ENCODE results near the gene PEX7.
"Not testable (repeated sequence)": the region's sequence is repeated elsewhere in the genome, so short reads cannot be mapped to it uniquely, and the experiment has no call there.

PEX7 gene

DNA sequence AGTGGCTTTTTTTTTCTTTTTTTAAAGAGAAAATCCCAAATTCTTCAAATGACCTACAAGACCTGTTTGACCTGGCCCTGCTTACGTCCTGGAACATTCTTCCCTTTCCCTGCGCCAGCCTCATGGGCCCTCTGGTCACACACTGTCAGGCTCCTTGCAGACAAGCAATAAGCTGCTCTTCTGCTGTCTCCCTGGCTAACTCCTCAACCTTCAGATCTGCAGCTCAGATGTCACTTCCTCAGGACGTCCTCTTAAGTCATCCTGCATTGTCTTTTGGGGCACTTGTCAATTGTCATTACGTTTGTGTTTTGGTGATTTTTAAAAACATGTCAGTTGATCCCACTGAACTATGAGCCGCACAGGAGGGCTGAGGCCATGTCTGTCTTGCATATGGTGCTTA, 70.8 kb downstream of the PEX7 start:
- H3K27ac ChIP-seq, result no peak overlapping the region
- TF ChIP-seq ZFX (IDR thresholded peaks at IDR 0.05), result no peak
- TF ChIP-seq, protein P1, sequence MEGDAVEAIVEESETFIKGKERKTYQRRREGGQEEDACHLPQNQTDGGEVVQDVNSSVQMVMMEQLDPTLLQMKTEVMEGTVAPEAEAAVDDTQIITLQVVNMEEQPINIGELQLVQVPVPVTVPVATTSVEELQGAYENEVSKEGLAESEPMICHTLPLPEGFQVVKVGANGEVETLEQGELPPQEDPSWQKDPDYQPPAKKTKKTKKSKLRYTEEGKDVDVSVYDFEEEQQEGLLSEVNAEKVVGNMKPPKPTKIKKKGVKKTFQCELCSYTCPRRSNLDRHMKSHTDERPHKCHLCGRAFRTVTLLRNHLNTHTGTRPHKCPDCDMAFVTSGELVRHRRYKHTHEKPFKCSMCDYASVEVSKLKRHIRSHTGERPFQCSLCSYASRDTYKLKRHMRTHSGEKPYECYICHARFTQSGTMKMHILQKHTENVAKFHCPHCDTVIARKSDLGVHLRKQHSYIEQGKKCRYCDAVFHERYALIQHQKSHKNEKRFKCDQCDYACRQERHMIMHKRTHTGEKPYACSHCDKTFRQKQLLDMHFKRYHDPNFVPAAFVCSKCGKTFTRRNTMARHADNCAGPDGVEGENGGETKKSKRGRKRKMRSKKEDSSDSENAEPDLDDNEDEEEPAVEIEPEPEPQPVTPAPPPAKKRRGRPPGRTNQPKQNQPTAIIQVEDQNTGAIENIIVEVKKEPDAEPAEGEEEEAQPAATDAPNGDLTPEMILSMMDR (conservative IDR thresholded peaks at IDR 0.05), result no peak

DNA sequence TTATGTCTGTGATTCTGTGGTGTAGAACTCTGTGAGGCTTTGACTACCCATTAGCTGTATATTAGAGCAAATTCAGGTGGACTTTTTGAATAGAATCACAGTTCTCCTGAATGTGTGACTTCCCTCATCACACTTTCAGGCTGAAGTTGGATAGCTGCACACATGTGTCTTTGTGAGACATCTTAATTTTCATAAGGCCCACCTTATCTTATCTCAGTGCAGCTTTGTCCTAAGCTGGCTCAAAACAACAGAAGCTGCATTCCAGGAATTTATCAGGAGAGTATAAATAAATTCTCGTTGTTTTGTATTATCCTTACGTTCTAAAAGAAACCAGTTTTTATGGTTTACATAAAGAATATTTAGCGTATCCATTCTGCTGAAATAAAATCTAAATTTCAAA, 73.5 kb downstream of the PEX7 start:
- H3K27ac ChIP-seq, result no peak overlapping the region
- no peak for TF ChIP-seq ZFX (IDR thresholded peaks at IDR 0.05)
- TF ChIP-seq, protein P1 (conservative IDR thresholded peaks at IDR 0.05), result no peak

DNA sequence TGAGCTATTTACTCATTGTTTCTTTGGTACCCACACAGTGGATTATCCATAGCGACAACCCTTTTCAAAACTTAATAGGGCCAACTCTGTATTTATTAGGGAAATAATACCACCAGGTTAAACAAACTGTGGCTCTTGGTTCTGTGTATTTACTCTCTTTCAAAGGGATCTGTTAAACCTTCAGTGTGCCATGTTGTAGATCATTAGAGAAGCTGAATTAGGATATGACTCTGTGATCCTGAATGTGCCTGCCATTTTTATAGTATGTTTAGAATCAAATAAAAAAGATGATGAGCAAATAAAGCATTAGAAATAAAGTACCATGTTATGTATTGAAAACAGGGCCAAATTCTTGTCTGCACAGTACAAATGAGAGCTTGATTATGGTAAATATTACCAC, 74.7 kb downstream of the PEX7 start:
- TF ChIP-seq, protein P1 (conservative IDR thresholded peaks at IDR 0.05), result no peak
- no peak for TF ChIP-seq ZFX (IDR thresholded peaks at IDR 0.05)
- no peak overlapping the region for H3K27ac ChIP-seq

DNA sequence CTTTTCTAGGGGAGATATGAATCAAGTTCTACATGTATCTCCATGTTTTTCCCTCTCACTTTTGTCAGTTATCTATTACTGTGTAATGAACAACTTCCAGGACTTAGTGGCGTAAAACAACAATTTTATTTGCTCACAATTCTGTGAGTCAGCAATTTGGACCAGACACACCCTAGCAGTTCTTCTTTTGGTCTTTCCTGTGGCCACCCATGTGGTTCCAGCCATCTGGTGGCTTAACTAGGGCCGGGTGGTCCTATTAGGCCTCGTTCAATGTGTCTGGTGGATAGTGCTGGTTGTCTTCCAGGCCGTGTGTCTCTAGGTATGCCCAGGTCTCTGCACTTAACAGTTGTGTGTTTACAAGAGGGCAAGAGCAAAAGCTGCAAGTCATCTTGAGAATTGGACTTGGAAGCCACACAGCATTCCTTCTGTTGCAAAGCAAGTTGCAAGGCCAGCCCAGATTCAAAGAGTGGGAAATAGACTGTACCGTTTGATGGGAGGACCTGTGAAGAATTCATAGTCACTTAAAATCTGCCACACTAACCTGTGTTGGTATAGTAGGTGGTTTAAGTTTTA, 78.9 kb downstream of the PEX7 start:
- TF ChIP-seq, protein P1 (conservative IDR thresholded peaks at IDR 0.05), result no peak
- TF ChIP-seq ZFX (IDR thresholded peaks at IDR 0.05), result no peak
- no peak overlapping the region for H3K27ac ChIP-seq

DNA sequence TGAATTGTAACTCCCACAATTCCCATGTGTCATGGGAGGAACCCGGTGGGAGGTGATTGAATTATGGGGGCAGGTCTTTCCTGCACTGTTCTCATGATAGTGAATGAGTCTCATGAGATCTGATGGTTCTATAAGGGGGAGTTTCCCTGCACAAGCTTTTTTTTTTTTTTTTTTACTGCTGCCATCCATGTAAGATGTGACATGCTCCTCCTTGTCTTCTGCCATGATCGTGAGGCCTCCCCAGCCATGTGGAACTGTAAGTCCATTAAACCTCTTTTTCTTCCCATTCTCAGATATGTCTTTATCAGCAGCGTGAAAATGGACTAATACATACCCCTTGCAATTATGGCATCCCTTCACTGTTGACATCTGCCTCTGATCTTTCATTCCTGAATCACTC, 82.1 kb downstream of the PEX7 start:
- not testable (repeated sequence) for H3K27ac ChIP-seq

DNA sequence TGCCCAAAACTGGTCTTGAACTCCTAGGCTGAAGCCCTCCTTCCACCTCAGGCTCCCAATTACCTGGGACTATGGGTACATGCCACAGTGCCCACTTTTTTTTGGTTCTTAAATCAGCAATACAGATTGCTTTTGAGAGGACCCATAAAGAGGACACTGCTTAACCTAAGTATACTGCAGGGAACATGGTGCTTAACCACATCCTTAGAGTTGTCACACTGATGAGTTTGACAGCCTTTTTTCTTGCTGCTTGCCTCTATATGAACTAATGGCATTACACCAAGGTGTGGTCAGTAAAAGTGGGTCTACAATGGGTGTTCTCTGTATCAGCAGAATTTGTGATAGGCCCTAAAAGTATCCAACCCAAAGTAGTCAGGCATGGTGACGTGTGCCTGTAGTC, 92.6 kb downstream of the PEX7 start:
- TF ChIP-seq, protein P1 (conservative IDR thresholded peaks at IDR 0.05), result no peak
- no peak for TF ChIP-seq ZFX (IDR thresholded peaks at IDR 0.05)
- H3K27ac ChIP-seq, result no peak overlapping the region

DNA sequence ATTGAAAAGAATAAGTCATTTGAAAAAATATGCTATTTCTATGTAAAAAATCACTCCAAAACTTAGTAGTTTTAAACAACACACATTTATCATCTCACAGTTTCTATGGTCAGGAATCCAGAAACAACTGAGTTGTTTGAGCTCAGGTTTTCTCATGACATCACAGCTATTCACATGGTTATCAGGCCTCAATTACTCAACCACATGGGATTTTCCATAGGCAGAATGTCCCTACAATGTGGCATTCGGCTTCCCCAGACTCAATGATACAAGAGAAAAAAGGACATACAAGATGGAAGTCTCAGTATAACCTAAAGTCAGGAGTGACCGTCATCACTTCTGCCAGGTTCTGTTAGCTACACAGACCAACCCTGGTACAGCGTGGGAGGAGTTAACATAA, 96.3 kb downstream of the PEX7 start:
- no peak overlapping the region for H3K27ac ChIP-seq
- TF ChIP-seq, protein P1 (conservative IDR thresholded peaks at IDR 0.05), result no peak
- no peak for TF ChIP-seq ZFX (IDR thresholded peaks at IDR 0.05)

DNA sequence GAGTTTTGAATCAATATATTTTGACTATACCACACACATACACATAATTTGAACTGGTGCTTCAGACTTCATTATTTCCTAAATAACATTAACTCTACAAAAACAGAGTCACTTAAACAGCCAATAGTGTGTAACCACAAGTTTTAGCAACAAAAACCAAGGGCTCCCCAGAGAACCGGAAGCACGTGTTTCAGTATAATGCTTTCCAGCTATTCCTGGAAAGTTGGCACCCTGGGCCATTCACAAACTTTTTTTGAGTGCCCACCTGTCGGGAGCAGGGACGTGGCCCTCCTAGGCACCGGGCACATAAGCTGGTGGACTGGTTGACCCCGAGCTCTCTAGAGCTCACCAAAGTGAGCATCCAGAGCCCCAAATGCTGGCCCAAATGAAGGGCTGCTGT, 97.8 kb downstream of the PEX7 start:
- no peak for TF ChIP-seq ZFX (IDR thresholded peaks at IDR 0.05)
- TF ChIP-seq, protein P1 (conservative IDR thresholded peaks at IDR 0.05), result no peak
- H3K27ac ChIP-seq, result no peak overlapping the region

All from C4-2B (cell line).